Cardiac atrium fibroblast (primary cell): ENCODE results near the gene KXD1. TPM values are rescaled to one million over a fixed set of nuclear protein-coding genes. Genes with fewer than 3 reads are reported as not detected.

ENCODE experiments used
- total RNA-seq: library from RNA; depleted of rRNA; stranded (reverse); fragments of >200 nt; gene quantifications from 2 replicates; pipeline ENCODE4 v1.2.3, GENCODE V29; 2015

KXD1 gene
- total RNA-seq, result 113 and 151 TPM in 2 replicates

DNA sequence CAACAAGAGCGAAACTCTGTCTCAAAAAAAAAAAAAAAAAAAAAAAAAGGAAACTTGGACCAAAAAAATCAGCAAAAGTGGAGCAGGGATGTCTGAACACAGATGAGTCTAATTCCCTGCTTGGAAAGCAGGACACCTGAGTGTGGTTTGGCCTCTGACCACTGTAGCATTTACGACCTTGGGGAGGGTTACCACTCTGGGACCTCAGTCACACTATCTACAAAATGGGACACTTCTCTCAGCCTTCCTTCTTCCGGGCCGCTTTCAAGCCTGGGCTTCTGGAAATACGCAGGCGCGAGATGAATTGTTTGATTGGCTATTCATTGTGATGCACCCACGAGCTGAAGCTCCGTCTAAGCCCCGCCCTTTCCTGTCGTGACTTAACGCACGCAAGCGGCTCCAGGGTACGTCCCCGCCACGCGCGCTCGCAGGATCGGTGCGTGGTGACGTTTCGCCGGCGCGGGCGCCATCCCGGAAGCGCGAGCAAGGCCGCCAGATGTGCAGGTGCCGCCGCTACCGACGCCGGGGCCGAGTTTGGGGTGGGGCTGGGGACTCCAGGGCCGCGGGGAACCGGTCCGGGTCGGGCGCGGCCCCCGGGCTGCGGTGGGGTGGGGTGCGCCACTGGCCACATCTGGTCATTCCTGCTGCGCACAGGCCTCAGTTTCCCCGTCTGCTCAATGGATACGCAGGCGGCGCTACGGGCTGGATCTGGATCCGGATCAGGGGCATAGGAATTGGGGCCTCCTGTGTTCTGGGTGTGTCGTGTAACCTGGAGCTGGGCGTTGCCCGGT is at the start of gene KXD1:
TSS of gene KXD1 (plus strand) at position 460 of the 791 bp plus-strand sequence. CDS start 4,187 bp downstream, outside the sequence.

GRCh38 chr19:18521692-18522123 is 36.0 kb upstream of the KXD1 start, which contains the start of gene ELL:
Gene ELL, minus strand, starts transcription at chr19:18522070. Its CDS starts 15 bp downstream, at chr19:18522055.

GRCh38 chr19:18542941-18543813 is 14.5 kb upstream of the KXD1 start, which contains the start of gene FKBP8:
Gene FKBP8, minus strand, starts transcription at chr19:18543573. Its CDS starts 1,603 bp downstream, at chr19:18541970.

GRCh38 chr19:18571564-18572344 is 14.1 kb downstream of the KXD1 start, which contains the start of gene UBA52:
Gene UBA52, plus strand, starts transcription at chr19:18571857. Its CDS starts 1,444 bp downstream, at chr19:18573301.

GRCh38 chr19:18588611-18589379 is 31.1 kb downstream of the KXD1 start, which contains the start of gene REX1BD:
Gene REX1BD, plus strand, starts transcription at chr19:18588798. Its CDS starts 4 bp downstream, at chr19:18588802.

DNA sequence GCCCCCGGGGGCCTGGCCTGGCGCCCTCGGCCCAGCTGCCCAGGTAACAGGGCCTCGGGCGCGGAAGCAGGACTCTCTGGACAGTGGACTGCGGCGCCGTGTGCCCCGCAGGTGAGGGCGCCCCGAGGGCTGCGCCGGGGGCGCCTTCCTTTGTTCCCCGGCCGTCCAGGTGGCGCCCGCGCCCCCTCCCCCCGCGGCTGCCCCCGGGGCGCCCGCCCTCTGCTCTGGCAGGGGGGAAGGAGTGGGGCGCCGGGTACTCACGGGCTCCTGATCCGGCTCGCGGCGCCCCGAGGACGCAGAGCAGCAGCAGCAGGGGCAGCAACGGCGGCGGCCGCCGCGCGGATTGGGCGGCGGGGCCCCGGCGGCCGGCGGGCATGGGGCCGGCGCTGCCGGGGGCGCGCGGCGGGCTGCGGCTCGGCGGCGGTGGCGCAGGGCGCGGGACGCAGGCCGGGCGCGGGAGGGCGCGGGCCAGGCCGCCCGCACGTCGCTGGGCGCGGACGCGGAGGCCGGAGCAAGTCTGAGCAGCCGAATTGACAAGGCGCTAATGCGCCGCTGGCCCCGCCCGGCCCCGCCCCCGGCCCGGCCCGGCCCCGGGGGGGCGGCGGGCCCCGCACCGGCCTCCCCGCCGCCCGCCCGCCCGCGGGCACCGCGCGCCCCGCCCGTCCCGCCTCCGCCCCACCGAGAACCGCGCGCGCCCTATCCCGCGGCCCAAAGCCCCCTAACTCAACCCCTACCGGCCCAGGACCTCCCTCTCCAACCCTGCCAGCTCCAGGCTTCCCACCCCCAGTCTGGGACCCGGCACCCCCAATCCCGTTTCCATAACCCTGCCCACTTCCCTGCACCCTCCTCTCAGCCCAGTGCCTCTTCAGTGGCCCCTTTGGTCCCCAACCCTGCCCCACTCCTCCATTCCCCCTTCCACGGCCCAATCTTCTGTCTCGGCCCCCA is 48.9 kb downstream of the KXD1 start, which contains the start of gene CRLF1:
TSS of gene CRLF1 (minus strand) at position 519 of the 945 bp plus-strand sequence. CDS start at position 376, 143 bp downstream.

GRCh38 chr19:18612772-18613588 is 55.3 kb downstream of the KXD1 start, which contains the start of gene TMEM59L:
Gene TMEM59L, plus strand, starts transcription at chr19:18612870. Its CDS starts 89 bp downstream, at chr19:18612959.

Other genes starting within 250 kb of the KXD1 start
- 162 and 199 TPM in 2 replicates for gene LSM4, start 234.8 kb upstream of the KXD1 start, total RNA-seq
- gene PGPEP1, start 217.3 kb upstream of the KXD1 start, total RNA-seq, result 3.4 and 7.8 TPM in 2 replicates
- 18.2 and 19.8 TPM in 2 replicates for gene GDF15, start 171.7 kb upstream of the KXD1 start, total RNA-seq
- gene LRRC25, start 160.2 kb upstream of the KXD1 start, total RNA-seq, result not detected in 2 replicates
- gene SSBP4, start 138.5 kb upstream of the KXD1 start, total RNA-seq, result 99.8 and 114 TPM in 2 replicates
- 19.5 and 29.5 TPM in 2 replicates for gene ISYNA1, start 119.7 kb upstream of the KXD1 start, total RNA-seq
- 12.3 and 21.4 TPM in 2 replicates for gene ELL, start 35.8 kb upstream of the KXD1 start, total RNA-seq
- gene FKBP8, start 14.3 kb upstream of the KXD1 start, total RNA-seq, result 400 and 409 TPM in 2 replicates
- 1,196 and 1,251 TPM in 2 replicates for gene UBA52, start 14.0 kb downstream of the KXD1 start, total RNA-seq
- gene REX1BD, start 30.9 kb downstream of the KXD1 start, total RNA-seq, result 64.3 and 65.9 TPM in 2 replicates
- gene CRLF1, start 48.9 kb downstream of the KXD1 start, total RNA-seq, result 309 and 313 TPM in 2 replicates
- gene TMEM59L, start 55.0 kb downstream of the KXD1 start, total RNA-seq, result 11.9 and 12.8 TPM in 2 replicates
- gene KLHL26, start 79.2 kb downstream of the KXD1 start, total RNA-seq, result 11.6 and 17.8 TPM in 2 replicates
- gene CRTC1, start 125.8 kb downstream of the KXD1 start, total RNA-seq, result 2.0 and 3.4 TPM in 2 replicates
- under 0.01 and 1.5 TPM in 2 replicates for gene COMP, start 233.4 kb downstream of the KXD1 start, total RNA-seq